ENCODE measurements around the gene TRPM3. TPM values are rescaled to one million over a fixed set of nuclear protein-coding genes. Genes with fewer than 3 reads are reported as not detected.

TRPM3 gene
- total RNA-seq, 2 experiments from 2014 or later: not detected

GRCh38 chr9:71119746-71120145, 1.7 kb downstream of the TRPM3 start:
- no peak overlapping the region for H3K27ac Mint-ChIP-seq
- no peak for DNase-seq
- H3K27me3 Mint-ChIP-seq: peaks cover 31% of the 10 kb centered on the region
- no peak overlapping the region for H3K4me3 Mint-ChIP-seq
- H3K36me3 Mint-ChIP-seq: no peaks in the 10 kb centered on the region
- no peaks in the 10 kb centered on the region for H3K9me3 Mint-ChIP-seq
- H3K4me1 Mint-ChIP-seq: no peaks in the 10 kb centered on the region

GRCh38 chr9:71118324-71118723, 3.1 kb downstream of the TRPM3 start:
- H3K27ac Mint-ChIP-seq: no peak overlapping the region
- H3K27me3 Mint-ChIP-seq: peaks cover 31% of the 10 kb centered on the region
- H3K36me3 Mint-ChIP-seq: no peaks in the 10 kb centered on the region
- H3K4me3 Mint-ChIP-seq: no peak overlapping the region
- H3K9me3 Mint-ChIP-seq: no peaks in the 10 kb centered on the region
- no peaks in the 10 kb centered on the region for H3K4me1 Mint-ChIP-seq
- DNase-seq: no peak

GRCh38 chr9:71115448-71115975, 5.9 kb downstream of the TRPM3 start:
- no peak overlapping the region for H3K27ac Mint-ChIP-seq
- no peak overlapping the region for H3K4me3 Mint-ChIP-seq
- no peaks in the 10 kb centered on the region for H3K4me1 Mint-ChIP-seq
- H3K36me3 Mint-ChIP-seq: no peaks in the 10 kb centered on the region
- peaks cover 14% of the 10 kb centered on the region for H3K27me3 Mint-ChIP-seq
- no peaks in the 10 kb centered on the region for H3K9me3 Mint-ChIP-seq
- no peak for DNase-seq

GRCh38 chr9:71112866-71113265, 8.6 kb downstream of the TRPM3 start:
- no peak for DNase-seq
- Mint-ChIP-seq H3K27ac (no peak overlapping the region), H3K4me3 (no peak overlapping the region), H3K27me3 (peaks cover 3% of the 10 kb centered on the region), H3K36me3 (no peaks in the 10 kb centered on the region), H3K4me1 (no peaks in the 10 kb centered on the region), H3K9me3 (no peaks in the 10 kb centered on the region)

- H3K36me3 Mint-ChIP-seq: no peaks in the 10 kb centered on the region
- no peaks in the 10 kb centered on the region for H3K27me3 Mint-ChIP-seq
- no peak overlapping the region for H3K27ac Mint-ChIP-seq
- H3K4me1 Mint-ChIP-seq: no peaks in the 10 kb centered on the region
- no peak for DNase-seq
- H3K9me3 Mint-ChIP-seq: no peaks in the 10 kb centered on the region
- no peak overlapping the region for H3K4me3 Mint-ChIP-seq
Measured at GRCh38 chr9:71108937-71109336, 12.5 kb downstream of the TRPM3 start.

GRCh38 chr9:71106992-71107391, 14.4 kb downstream of the TRPM3 start:
- no peaks in the 10 kb centered on the region for H3K27me3 Mint-ChIP-seq
- no peaks in the 10 kb centered on the region for H3K4me1 Mint-ChIP-seq
- no peak for DNase-seq
- no peaks in the 10 kb centered on the region for H3K9me3 Mint-ChIP-seq
- no peaks in the 10 kb centered on the region for H3K36me3 Mint-ChIP-seq
- no peak overlapping the region for H3K27ac Mint-ChIP-seq
- no peak overlapping the region for H3K4me3 Mint-ChIP-seq

GRCh38 chr9:71105192-71105591, 16.2 kb downstream of the TRPM3 start:
- Mint-ChIP-seq H3K36me3 (no peaks in the 10 kb centered on the region), H3K9me3 (no peaks in the 10 kb centered on the region), H3K4me3 (no peak overlapping the region), H3K4me1 (no peaks in the 10 kb centered on the region), H3K27me3 (no peaks in the 10 kb centered on the region), H3K27ac (no peak overlapping the region)
- DNase-seq: no peak

GRCh38 chr9:71098801-71099200, 22.6 kb downstream of the TRPM3 start:
- Mint-ChIP-seq H3K27ac (no peak overlapping the region), H3K4me3 (no peak overlapping the region), H3K36me3 (no peaks in the 10 kb centered on the region), H3K27me3 (no peaks in the 10 kb centered on the region), H3K9me3 (no peaks in the 10 kb centered on the region), H3K4me1 (no peaks in the 10 kb centered on the region)
- DNase-seq: no peak

GRCh38 chr9:71097671-71098070, 23.8 kb downstream of the TRPM3 start:
- Mint-ChIP-seq H3K9me3 (no peaks in the 10 kb centered on the region), H3K4me1 (no peaks in the 10 kb centered on the region), H3K36me3 (no peaks in the 10 kb centered on the region)

GRCh38 chr9:71096421-71097108, 24.9 kb downstream of the TRPM3 start:
- Mint-ChIP-seq H3K36me3 (no peaks in the 10 kb centered on the region), H3K4me1 (no peaks in the 10 kb centered on the region), H3K27me3 (no peaks in the 10 kb centered on the region), H3K9me3 (no peaks in the 10 kb centered on the region), H3K4me3 (no peak overlapping the region), H3K27ac (no peak overlapping the region)
- DNase-seq: no peak

More at GRCh38 chr9:71097671-71098070, 23.8 kb downstream of the TRPM3 start:
- DNase-seq: no peak
- Mint-ChIP-seq H3K27ac (no peak overlapping the region), H3K4me3 (no peak overlapping the region), H3K27me3 (no peaks in the 10 kb centered on the region)

GRCh38 chr9:71094708-71095251, 26.6 kb downstream of the TRPM3 start:
- Mint-ChIP-seq H3K27ac (no peak overlapping the region), H3K36me3 (no peaks in the 10 kb centered on the region), H3K27me3 (no peaks in the 10 kb centered on the region), H3K4me3 (no peak overlapping the region), H3K9me3 (no peaks in the 10 kb centered on the region), H3K4me1 (no peaks in the 10 kb centered on the region)
- no peak for DNase-seq

- Mint-ChIP-seq H3K27ac (no peak overlapping the region), H3K4me1 (no peaks in the 10 kb centered on the region), H3K9me3 (no peaks in the 10 kb centered on the region), H3K27me3 (no peaks in the 10 kb centered on the region), H3K36me3 (no peaks in the 10 kb centered on the region), H3K4me3 (no peak overlapping the region)
- DNase-seq: no peak
Measured at GRCh38 chr9:71090896-71091295, 30.5 kb downstream of the TRPM3 start.

- Mint-ChIP-seq H3K4me1 (no peaks in the 10 kb centered on the region), H3K27me3 (no peaks in the 10 kb centered on the region), H3K9me3 (peaks cover 6% of the 10 kb centered on the region), H3K4me3 (no peak overlapping the region), H3K27ac (no peak overlapping the region), H3K36me3 (no peaks in the 10 kb centered on the region)
- no peak for DNase-seq
Measured at GRCh38 chr9:71079451-71079850, 42.0 kb downstream of the TRPM3 start.

- H3K27ac Mint-ChIP-seq: no peak overlapping the region
- H3K27me3 Mint-ChIP-seq: no peaks in the 10 kb centered on the region
- no peaks in the 10 kb centered on the region for H3K4me1 Mint-ChIP-seq
- H3K4me3 Mint-ChIP-seq: no peak overlapping the region
- DNase-seq: no peak
- no peaks in the 10 kb centered on the region for H3K36me3 Mint-ChIP-seq
- H3K9me3 Mint-ChIP-seq: peaks cover 3% of the 10 kb centered on the region
Measured at GRCh38 chr9:71076096-71076495, 45.3 kb downstream of the TRPM3 start.

- DNase-seq: no peak
- H3K4me1 Mint-ChIP-seq: no peaks in the 10 kb centered on the region
- H3K27me3 Mint-ChIP-seq: no peaks in the 10 kb centered on the region
- peaks cover 3% of the 10 kb centered on the region for H3K9me3 Mint-ChIP-seq
- no peak overlapping the region for H3K27ac Mint-ChIP-seq
- H3K36me3 Mint-ChIP-seq: no peaks in the 10 kb centered on the region
- H3K4me3 Mint-ChIP-seq: no peak overlapping the region
Measured at GRCh38 chr9:71073494-71073893, 47.9 kb downstream of the TRPM3 start.

- Mint-ChIP-seq H3K4me1 (no peaks in the 10 kb centered on the region), H3K36me3 (no peaks in the 10 kb centered on the region), H3K9me3 (peaks cover 3% of the 10 kb centered on the region), H3K4me3 (no peak overlapping the region), H3K27me3 (no peaks in the 10 kb centered on the region), H3K27ac (no peak overlapping the region)
- no peak for DNase-seq
Measured at GRCh38 chr9:71072587-71072986, 48.8 kb downstream of the TRPM3 start.

All from activated naive CD8-positive, alpha-beta T cell treated with anti-CD3 and anti-CD28 coated beads for 36 hours (primary cell).